HFF-Myc (cell line): ENCODE results near the gene GYPC.

Source experiments
- DNase-seq: peaks from one replicate; pipeline ENCODE4 v3.0.0-alpha.2; 2011; ENCODE audit warnings: low read depth; ENCODE audit errors: extremely low read depth
- H3K4me3 ChIP-seq: replicated peaks from 2 replicates; pipeline ENCODE4 v1.5.1; 2011; ENCODE audit warnings: low read depth, mild to moderate bottlenecking, control low read depth, low read length
- CTCF ChIP-seq: IDR thresholded peaks from 2 replicates; pipeline ENCODE4 v1.5.1; 2012; ENCODE audit warnings: mild to moderate bottlenecking, low read depth, low read length, control low read depth; ENCODE audit errors: missing control alignments

Gene GYPC

GRCh38 chr2:126730655-126731054 lies 74.7 kb downstream of the GYPC start:
- no peak overlapping the region for H3K4me3 ChIP-seq
- DNase-seq, result no peak
- TF ChIP-seq CTCF, result no peak

- no peak for TF ChIP-seq CTCF
- DNase-seq, result no peak
- H3K4me3 ChIP-seq, result no peak overlapping the region
Measured at GRCh38 chr2:126731353-126731752, 75.4 kb downstream of the GYPC start.

- no peak overlapping the region for H3K4me3 ChIP-seq
- DNase-seq, result no peak
- TF ChIP-seq CTCF, result no peak
Measured at GRCh38 chr2:126732682-126733245, 76.8 kb downstream of the GYPC start.

- TF ChIP-seq CTCF, result no peak
- no peak overlapping the region for H3K4me3 ChIP-seq
- DNase-seq, result no peak
Measured at GRCh38 chr2:126733795-126734194, 77.8 kb downstream of the GYPC start.

- DNase-seq, result no peak
- no peak overlapping the region for H3K4me3 ChIP-seq
- no peak for TF ChIP-seq CTCF
Measured at GRCh38 chr2:126736133-126736874, 80.3 kb downstream of the GYPC start.

- no peak for TF ChIP-seq CTCF
- no peak overlapping the region for H3K4me3 ChIP-seq
- no peak for DNase-seq
Measured at GRCh38 chr2:126739141-126739540, 83.2 kb downstream of the GYPC start.
